Left ventricle myocardium superior (tissue), 1 donor: ENCODE measurements around the gene ZFYVE9. TPM values are rescaled to one million over a fixed set of nuclear protein-coding genes. Genes with fewer than 3 reads are reported as not detected.

ENCODE experiments used
- ATAC-seq: fragments of 200-7000 bp; cut with Tn5 transposase; one replicate; pipeline ENCODE4 v1.9.1; 2020; ENCODE audit warnings: mild to moderate bottlenecking, moderate library complexity
- DNase-seq: peaks from one replicate; pipeline ENCODE4 v3.0.0-alpha.2; 2020
- intact Hi-C: fragments of 100-400 bp; cut with micrococcal nuclease; formaldehyde crosslinking; loops from one replicate; pipeline ENCODE4 v1.11.0; 2022
- total RNA-seq: library from RNA; stranded (reverse); fragmentation: NEBNext Ultra II Directional; extraction: Animal tissue kit (Norgen Biotek cat#: 25700); gene quantifications from one replicate; pipeline ENCODE4 v1.2.1, GENCODE V29; 2021
- donor health status: DM: no; HTN: yes; CAD: no; lungs with severe emphysema.

ZFYVE9 gene
- total RNA-seq, 1 donor from 2014 or later: 19.3 TPM

DNA sequence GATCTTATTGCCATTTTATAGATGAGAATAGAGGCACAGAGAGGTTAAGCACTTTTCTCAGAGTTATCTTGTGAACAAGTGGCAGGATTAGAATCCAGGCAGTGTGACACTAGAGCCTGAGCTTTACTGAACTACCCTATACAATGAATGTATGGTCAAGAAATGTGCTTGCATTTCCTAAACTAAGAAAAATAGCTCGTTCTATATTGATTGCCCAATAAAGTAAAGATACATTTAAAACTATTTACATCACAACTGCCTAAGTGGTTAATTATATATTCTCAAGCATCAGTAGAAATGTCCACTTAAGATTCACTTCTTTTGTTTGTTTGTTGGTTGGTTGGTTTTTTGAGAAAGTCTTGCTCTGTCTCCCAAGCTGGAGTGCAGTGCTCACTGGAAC, 91.6 kb downstream of the ZFYVE9 start:
- ATAC-seq (no peak), DNase-seq (no peak)
- intact Hi-C loops: no loop called here

DNA sequence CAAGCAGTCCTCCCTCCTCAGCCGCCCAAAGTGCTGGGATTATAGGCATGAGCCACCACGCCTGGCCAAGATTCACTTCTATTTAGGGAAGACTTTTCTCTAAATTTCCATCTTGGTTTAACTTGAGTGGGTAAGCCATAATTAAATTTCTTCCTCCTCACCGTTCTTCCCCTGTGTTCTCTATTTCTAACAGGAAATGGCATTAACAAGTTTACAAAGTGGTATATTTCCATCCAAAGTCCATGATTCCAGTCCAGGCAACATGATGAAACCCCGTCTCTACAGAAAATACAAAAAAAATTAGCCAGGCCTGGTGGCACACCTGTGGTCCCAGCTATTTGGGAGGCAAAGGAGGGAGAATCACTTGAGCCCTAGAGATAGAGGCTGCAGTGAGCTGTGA, 92.1 kb downstream of the ZFYVE9 start:
- no peak for DNase-seq
- ATAC-seq: no peak
- intact Hi-C loops: no loop called here

DNA sequence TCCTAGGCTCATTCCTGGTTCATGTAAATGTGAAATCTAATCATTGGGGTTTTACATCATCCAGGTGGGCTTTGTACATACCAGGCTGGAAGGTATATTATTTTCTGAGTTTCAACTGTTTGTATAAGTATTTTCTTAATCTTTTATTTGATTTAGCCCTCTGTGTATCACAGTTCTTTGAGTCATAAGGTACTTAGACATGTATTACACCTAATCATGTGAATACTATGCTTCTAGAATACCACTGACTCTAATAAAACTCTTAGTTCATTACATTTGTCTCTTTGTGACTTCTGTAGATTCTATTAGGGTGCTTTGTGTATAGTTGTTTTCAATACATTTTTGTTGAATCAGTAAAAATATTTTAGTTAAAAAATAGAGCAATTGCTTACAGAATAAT, 92.8 kb downstream of the ZFYVE9 start:
- intact Hi-C loops: no loop called here
- ATAC-seq: no peak
- DNase-seq: no peak

DNA sequence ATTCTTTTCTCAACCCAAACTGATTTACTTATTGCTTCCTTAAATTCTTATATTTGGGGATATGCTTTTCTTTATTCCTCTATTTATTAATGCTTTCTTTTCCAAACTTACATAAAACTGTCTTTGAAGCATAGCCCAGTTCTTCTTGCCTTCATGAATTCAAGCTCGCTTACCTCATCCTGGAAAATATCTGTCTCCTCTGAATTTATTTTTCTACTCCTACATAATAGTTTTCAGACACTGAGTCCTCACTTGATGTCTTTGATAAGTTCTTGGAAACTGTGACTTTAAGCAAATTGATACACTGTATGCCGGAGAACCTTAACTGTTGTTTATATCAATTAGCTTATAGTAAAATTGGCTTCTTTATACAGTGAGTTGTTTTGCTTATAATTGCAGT, 93.8 kb downstream of the ZFYVE9 start:
- intact Hi-C loops: no loop called here
- ATAC-seq (no peak), DNase-seq (no peak)

DNA sequence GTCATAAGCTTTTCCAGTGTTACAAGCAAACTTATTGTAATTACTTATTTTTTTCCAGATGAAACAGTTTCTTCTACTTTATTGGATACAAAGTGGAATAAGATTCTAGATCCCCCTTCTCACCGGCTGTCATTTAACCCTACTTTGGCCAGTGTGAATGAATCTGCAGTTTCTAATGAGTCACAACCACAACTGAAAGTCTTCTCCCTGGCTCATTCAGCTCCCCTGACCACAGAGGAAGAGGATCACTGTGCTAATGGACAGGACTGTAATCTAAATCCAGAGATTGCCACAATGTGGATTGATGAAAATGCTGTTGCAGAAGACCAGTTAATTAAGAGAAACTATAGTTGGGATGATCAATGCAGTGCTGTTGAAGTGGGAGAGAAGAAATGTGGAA, 95.5 kb downstream of the ZFYVE9 start:
- ATAC-seq: no peak
- intact Hi-C loops: no loop called here
- no peak for DNase-seq

DNA sequence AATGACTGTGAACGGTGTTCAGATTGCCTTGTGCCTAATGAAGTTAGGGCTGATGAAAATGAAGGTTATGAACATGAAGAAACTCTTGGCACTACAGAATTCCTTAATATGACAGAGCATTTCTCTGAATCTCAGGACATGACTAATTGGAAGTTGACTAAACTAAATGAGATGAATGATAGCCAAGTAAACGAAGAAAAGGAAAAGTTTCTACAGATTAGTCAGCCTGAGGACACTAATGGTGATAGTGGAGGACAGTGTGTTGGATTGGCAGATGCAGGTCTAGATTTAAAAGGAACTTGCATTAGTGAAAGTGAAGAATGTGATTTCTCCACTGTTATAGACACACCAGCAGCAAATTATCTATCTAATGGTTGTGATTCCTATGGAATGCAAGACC, 96.6 kb downstream of the ZFYVE9 start:
- DNase-seq (no peak), ATAC-seq (no peak)
- intact Hi-C loops: no loop called here

DNA sequence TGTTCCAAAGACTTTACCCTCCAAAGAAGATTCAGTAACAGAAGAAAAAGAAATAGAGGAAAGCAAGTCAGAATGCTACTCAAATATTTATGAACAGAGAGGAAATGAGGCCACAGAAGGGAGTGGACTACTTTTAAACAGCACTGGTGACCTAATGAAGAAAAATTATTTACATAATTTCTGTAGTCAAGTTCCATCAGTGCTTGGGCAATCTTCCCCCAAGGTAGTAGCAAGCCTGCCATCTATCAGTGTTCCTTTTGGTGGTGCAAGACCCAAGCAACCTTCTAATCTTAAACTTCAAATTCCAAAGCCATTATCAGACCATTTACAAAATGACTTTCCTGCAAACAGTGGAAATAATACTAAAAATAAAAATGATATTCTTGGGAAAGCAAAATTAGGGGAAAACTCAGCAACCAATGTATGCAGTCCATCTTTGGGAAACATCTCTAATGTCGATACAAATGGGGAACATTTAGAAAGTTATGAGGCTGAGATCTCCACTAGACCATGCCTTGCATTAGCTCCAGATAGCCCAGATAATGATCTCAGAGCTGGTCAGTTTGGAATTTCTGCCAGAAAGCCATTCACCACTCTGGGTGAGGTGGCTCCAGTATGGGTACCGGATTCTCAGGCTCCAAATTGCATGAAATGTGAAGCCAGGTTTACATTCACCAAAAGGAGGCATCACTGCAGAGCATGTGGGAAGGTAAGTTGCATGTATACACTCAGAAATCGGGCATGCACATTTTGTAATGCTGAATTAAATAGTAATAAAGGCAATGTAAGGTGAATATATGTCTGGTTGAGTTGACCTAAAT, 97.2 kb downstream of the ZFYVE9 start:
- intact Hi-C loops: no loop called here
- ATAC-seq (no peak), DNase-seq (no peak)

DNA sequence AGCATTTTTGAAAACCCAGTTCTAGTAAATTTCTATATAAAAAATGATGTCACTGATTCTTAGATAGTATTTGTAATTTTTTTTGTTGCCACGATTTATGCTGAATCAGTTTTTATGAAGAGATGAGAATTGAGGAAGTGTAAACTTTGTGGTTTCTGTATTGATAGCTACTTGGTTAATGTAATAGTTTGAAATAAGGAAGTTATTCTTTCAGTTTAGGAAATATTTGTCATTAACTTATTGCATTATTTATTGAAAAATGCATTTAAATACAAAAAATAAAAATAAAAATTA, 97.8 kb downstream of the ZFYVE9 start:
- intact Hi-C loops: no loop called here
- DNase-seq: no peak
- ATAC-seq: no peak

DNA sequence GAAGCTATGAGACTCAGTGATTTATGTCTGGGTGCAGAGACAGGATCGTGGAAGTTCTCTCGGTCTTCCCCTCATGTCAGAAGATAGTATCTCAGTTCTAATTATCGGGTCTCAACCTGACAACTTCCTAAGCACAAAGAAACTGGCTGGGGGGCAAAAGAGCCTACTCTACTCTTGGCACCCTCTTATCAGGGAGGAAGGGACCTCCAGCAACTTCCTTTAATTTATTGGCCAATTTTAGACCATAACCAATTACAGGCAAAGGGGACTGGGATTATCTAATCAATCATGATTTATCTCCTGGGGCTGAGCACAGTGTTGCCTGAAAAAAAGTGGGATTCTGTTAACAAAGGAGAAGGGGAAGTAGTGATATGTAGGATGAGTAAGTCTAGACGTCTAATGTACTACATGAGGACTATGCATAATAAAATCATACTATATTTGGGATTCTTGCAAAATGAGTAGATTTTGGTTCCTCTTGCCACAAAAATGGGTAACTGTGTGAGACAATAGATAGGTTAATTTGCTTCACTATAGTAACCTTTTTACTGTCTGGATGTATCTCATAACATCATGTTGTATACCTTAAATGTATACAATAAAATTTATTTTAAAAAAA, 98.8 kb downstream of the ZFYVE9 start:
- ATAC-seq: no peak
- no peak for DNase-seq
- intact Hi-C loops: no loop called here

DNA sequence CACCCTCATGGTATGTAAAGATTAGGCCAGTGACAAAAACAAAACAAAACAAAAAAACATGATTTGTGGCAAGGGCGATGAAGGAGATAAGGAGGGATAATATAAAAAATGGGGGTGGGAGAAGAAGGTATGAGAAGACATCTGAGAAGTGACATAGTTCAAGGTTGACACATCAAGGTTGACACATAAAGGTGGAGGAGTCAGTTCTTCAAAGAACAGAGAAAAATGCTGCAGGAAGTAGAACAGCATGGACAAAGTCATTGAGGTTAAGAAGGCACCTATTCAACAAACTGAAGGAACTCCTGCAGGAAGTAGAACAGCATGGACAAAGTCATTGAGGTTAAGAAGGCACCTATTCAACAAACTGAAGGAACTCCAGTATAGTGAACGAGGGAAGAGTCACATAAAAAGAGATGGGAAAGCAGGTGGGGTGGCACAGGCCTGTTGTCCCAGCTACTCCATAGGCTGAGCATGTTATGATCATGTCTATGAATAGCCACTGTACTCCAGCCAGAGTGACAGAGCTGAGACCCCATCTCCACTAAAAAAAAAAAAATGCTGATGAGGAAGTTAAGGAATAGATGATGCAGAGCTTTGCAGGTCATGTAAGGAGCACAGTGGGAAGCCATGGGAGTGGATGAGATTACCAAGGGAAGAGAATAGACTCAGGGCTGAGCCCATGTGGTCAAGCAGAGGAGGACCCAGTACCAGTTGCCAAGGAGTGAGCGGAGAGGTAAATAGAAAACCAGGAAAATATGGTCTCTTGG, 101.5 kb downstream of the ZFYVE9 start:
- DNase-seq (no peak), ATAC-seq (no peak)
- intact Hi-C loops: no loop called here

DNA sequence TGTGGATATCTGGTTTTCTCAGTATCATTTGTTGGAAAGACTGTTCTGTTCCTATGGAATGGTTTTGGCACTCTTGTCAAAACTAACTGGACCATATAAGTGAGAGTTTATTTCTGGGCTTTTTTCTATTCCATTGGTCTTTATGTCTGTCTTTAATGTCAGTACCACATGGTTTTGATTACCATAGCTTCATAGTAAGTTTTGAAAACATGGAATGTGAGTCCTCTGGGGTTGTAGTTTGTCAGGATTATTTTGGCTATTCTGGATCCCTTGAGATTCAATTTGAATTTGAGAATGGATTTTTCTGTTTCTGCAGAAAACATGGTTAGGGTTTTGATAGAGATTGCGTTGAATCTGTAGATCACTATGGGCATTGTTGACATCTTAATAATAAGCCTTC, 107.9 kb downstream of the ZFYVE9 start:
- ATAC-seq (no peak), DNase-seq (no peak)
- intact Hi-C loops: no loop called here

DNA sequence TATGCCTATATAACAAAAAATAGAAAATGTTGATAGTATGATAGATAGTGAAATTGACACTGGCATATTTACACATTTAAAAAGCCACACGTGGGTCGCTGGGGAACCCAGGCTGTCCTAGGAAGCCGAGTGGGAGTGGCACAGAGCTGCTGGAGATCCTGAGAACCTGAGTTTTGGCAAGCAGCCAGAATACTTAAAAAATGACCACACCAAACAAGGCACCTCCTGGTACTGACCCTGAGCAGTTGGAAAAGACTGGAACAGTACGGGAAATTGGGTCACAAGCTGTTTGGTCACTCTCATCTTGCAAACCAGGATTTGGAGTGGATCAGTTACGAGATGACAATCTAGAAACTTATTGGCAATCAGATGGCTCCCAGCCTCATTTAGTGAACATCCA, 111.5 kb downstream of the ZFYVE9 start:
- ATAC-seq (no peak), DNase-seq (no peak)
- intact Hi-C loops: no loop called here

DNA sequence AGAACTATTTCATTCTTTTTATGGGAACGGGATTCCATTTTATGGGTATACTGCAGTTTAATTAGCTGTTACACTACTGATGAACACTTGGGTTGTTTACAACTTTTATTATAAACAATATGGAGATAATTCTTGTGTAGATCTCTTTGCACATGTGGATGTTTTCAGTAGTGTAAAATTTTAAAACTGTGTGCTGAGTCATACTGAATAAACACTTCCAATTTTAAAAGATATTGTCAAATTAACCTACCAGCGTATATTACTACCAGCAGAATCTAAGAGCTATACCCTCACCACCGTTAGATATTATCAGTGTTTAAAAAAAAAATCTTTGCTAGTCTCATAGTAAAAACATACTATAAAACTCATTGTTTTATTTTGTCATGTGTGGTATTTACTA, 118.0 kb downstream of the ZFYVE9 start:
- no peak for ATAC-seq
- intact Hi-C loops: no loop called here
- DNase-seq: no peak

DNA sequence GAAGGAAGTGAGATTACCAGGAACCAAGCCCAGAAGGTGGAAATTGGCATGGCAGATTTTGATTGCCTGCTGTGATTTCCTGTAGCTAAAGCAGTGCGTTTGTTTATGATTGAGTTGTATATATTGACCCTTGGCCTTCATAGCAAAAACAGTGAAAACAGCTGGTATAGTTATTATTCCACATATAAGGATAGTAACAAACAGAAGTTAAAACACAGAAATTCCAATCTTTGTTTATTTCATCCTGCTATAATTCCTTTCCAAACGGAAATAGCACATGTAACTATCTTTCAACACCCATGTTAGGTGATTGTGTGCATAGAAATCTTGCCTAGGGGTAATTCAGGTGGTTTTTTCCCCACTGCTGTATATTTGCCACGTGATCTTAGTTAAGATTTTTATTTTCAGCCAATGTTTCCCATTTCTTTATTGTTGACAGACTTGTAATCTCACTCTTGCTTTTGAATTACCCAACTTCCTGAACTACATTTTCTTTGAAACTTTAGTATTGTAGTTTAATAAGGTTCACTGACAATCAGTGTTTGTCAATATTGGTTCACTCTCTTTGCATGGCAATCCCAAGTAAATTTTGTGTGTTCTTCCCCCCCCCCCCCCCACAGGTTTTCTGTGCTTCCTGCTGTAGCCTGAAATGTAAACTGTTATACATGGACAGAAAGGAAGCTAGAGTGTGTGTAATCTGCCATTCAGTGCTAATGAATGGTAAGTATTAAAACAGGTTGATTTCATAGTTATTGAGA, 121.4 kb downstream of the ZFYVE9 start:
- intact Hi-C loops: no loop called here
- DNase-seq: no peak
- ATAC-seq: no peak

DNA sequence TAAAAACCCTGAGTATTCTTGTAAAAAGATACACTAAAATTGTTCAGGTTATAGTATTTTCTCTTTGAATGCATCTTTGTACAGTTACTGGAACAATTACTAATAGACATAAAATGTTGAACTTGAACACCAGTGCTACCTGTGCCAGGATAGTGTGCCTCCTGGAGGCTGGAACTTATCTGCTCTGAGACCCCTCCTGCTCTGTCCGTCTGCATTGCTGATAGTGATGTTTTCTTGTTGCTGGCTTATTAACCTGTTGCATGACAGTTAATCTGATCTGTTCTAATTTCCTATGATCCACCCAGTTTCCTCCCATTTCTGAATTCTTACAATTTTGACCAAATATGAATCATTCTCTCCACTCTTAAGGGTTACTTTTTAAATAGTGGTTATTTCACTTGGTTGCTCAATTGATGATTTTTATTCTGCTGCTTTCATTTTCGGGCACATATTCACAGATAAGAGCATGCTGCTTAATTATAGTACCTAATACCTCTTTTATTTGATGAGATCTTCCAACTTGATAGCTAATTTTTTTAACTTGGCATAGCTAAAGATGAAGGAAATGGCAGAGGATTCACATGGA, 122.7 kb downstream of the ZFYVE9 start:
- intact Hi-C loops: no loop called here
- ATAC-seq (no peak), DNase-seq (no peak)

DNA sequence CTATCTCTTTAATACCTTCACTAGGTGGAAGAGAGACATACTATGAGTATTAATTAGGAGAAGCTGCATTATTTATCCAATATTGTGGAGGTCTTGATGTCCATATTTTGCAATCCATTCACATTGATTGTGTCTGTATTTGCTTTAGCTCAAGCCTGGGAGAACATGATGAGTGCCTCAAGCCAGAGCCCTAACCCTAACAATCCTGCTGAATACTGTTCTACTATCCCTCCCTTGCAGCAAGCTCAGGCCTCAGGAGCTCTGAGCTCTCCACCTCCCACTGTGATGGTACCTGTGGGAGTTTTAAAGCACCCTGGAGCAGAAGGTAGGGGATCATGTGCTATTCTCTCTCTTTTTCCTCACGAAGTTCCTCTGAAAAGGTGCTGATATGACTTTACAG, 124.6 kb downstream of the ZFYVE9 start:
- ATAC-seq (no peak), DNase-seq (no peak)
- intact Hi-C loops: no loop called here

DNA sequence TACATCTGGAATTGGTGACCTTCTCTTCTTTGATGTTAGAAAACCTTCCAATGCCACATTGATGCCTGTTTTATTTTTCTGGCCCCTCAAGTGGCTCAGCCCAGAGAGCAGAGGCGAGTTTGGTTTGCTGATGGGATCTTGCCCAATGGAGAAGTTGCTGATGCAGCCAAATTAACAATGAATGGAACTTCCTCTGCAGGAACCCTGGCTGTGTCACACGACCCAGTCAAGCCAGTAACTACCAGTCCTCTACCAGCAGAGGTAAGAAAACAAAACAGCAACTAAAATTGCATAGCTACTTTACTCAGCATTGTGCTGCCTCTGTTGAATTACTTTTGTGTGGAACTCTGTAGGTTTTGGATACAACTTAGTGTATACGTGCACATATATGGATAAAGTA, 126.5 kb downstream of the ZFYVE9 start:
- intact Hi-C loops: no loop called here

DNA sequence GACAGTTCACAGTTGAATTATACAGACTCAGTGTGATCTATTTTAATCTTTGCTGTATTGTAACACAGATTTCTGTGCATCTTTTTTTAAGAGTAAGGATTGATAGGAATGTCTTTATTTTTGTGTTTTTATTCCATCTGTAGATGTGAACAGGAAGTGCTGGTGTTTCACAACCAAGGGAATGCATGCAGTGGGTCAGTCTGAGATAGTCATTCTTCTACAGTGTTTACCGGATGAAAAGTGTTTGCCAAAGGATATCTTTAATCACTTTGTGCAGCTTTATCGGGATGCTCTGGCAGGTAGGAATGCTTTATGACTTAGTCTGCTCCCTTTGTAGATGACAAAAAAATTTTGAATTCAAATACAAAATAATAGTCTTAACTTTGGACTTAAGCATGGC, 139.6 kb downstream of the ZFYVE9 start:
- DNase-seq (no peak), ATAC-seq (no peak)
- intact Hi-C loops: no loop called here

More for the DNA sequence above, 126.5 kb downstream of the ZFYVE9 start:
- ATAC-seq (no peak), DNase-seq (no peak)

DNA sequence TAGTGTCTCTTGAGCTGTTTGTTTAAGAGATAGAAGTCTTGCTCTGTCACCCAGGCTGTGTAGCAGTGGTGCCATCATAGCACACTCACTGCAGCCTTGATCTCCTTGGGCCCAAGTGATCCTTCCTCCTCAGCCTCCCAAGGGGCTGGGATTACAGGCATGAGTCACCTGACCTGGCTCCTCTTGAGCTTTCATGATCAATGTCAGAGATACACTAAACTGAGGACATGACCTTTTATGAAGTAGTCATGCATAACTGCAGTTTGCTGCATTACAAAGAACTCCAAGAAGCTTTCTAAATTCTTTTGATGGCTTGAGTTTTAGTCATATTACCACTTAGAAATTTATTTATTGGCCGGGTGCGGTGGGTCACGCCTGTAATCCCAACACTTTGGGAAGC, 146.4 kb downstream of the ZFYVE9 start:
- intact Hi-C loops: no loop called here
- DNase-seq: no peak
- no peak for ATAC-seq

DNA sequence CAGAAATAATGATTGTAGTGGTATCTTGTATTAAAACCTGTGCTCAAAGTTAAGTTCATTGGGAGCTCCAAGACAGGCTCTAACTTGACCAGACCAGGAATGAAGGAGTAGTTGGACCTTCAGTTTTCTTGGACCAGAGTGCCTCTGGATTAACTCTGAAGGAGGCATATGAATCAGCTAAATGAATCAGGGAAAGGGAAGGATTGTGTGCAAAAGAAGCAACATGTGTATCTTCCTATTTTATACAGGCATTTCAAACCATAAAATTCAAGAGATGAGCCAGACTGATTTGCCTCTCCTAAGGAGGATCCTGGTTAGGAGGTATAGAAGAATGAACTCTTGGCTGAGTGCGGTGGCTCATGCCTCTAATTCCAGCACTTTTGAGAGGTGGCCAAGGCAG, 152.7 kb downstream of the ZFYVE9 start:
- DNase-seq (no peak), ATAC-seq (no peak)
- intact Hi-C loops: no loop called here
